Measurements from ENCODE around the gene GALNT2. TPM values are rescaled to one million over a fixed set of nuclear protein-coding genes. Genes with fewer than 3 reads are reported as not detected.

GALNT2 gene
- total RNA-seq, 4 donors from 2014 or later = 41.7 to 56.4 (median 50.7) TPM

GRCh38 chr1:230285351-230285750 lies 218.3 kb downstream of the GALNT2 start:
- TF ChIP-seq CTCF (IDR thresholded peaks at IDR 0.05; ENCODE audit: low read depth) = no peak

GRCh38 chr1:230286166-230286889 lies 219.3 kb downstream of the GALNT2 start:
- TF ChIP-seq CTCF (IDR thresholded peaks at IDR 0.05; ENCODE audit: low read depth) = no peak

GRCh38 chr1:230286890-230287269 lies 219.8 kb downstream of the GALNT2 start:
- TF ChIP-seq CTCF (IDR thresholded peaks at IDR 0.05; ENCODE audit: low read depth) = no peak

GRCh38 chr1:230287674-230288315 lies 220.8 kb downstream of the GALNT2 start:
- TF ChIP-seq CTCF (IDR thresholded peaks at IDR 0.05; ENCODE audit: low read depth) = no peak

GRCh38 chr1:230288641-230289349 lies 221.8 kb downstream of the GALNT2 start:
- no peak for TF ChIP-seq CTCF (IDR thresholded peaks at IDR 0.05; ENCODE audit: low read depth)

GRCh38 chr1:230289350-230289644 lies 222.3 kb downstream of the GALNT2 start:
- no peak for TF ChIP-seq CTCF (IDR thresholded peaks at IDR 0.05; ENCODE audit: low read depth)

Measured in subcutaneous adipose tissue (tissue), 4 donors.